PC-9 (cell line): ENCODE measurements around the gene ZSWIM8.

Source experiments
- EZH2 ChIP-seq: fragments of 200-600 bp; sonication (generic); IDR thresholded peaks from 2 replicates; pipeline ENCODE4 v1.8.0; 2017; ENCODE audit warnings: antibody characterized with exemption, low read depth
- TF ChIP-seq, protein P1 (sequence below): fragments of 200-600 bp; sonication (generic); conservative IDR thresholded peaks from 2 replicates; pipeline ENCODE4 v1.6.1; 2017; ENCODE audit warnings: mixed run types, antibody characterized with exemption, mild to moderate bottlenecking, moderate library complexity

DNA sequence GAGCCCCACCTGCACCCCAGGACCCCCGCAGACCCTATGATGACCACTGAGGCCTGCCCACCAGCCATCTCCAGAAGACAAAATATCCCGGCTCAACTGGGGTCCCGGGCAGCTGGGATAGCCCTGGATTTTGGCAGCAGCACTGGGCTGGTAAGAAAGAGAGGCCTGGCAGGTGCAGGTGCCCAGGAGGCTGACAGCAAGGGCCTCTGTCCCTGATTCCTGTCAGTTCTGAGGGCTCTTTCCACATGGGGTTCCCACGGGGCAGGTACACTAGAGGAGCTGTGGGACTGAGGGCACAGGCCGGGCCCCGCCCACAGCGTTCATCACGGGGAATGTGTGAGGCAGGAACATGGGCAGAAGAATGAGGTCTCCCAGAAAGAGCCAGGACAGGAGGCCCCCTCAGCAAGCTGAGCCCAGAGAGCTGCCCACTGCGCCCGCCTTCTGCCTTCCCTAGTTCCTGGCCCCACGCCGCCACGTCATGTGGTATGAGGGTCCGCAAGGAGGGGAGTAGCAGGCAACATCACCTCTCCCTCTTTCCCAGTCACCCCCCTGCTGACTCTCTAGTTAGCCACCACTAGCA lies 38.8 kb downstream of the ZSWIM8 start:
- TF ChIP-seq, protein P1, sequence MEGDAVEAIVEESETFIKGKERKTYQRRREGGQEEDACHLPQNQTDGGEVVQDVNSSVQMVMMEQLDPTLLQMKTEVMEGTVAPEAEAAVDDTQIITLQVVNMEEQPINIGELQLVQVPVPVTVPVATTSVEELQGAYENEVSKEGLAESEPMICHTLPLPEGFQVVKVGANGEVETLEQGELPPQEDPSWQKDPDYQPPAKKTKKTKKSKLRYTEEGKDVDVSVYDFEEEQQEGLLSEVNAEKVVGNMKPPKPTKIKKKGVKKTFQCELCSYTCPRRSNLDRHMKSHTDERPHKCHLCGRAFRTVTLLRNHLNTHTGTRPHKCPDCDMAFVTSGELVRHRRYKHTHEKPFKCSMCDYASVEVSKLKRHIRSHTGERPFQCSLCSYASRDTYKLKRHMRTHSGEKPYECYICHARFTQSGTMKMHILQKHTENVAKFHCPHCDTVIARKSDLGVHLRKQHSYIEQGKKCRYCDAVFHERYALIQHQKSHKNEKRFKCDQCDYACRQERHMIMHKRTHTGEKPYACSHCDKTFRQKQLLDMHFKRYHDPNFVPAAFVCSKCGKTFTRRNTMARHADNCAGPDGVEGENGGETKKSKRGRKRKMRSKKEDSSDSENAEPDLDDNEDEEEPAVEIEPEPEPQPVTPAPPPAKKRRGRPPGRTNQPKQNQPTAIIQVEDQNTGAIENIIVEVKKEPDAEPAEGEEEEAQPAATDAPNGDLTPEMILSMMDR, result no peak
- no peak for TF ChIP-seq EZH2
